GM21723 (cell line): Measurements from ENCODE around the gene TSSK1B.
"Not testable (repeated sequence)": the region's sequence is repeated elsewhere in the genome, so short reads cannot be mapped to it uniquely, and the experiment has no call there.

Source experiments
- ATAC-seq: cut with Tn5 transposase; IDR thresholded peaks from one replicate; pipeline ENCODE4 v1.9.1; 2021; ENCODE audit warnings: mild to moderate bottlenecking, moderate library complexity; ENCODE audit not compliant: unreplicated experiment

The TSSK1B gene

GRCh38 chr5:113404269-113404668, 30.5 kb downstream of the TSSK1B start:
- no peak for ATAC-seq

GRCh38 chr5:113397986-113398385, 36.8 kb downstream of the TSSK1B start:
- ATAC-seq, result not testable (repeated sequence)

- no peak for ATAC-seq
These were observed 37.7 kb downstream of the TSSK1B start for GRCh38 chr5:113397046-113397445.

- no peak for ATAC-seq
These were observed 40.1 kb downstream of the TSSK1B start for GRCh38 chr5:113394658-113395057.

GRCh38 chr5:113390224-113390623, 44.6 kb downstream of the TSSK1B start:
- no peak for ATAC-seq

- no peak for ATAC-seq
These were observed 45.7 kb downstream of the TSSK1B start for GRCh38 chr5:113389116-113389515.

- ATAC-seq, result no peak
These were observed 46.9 kb downstream of the TSSK1B start for GRCh38 chr5:113387844-113388243.

- ATAC-seq, result no peak
These were observed 50.0 kb downstream of the TSSK1B start for GRCh38 chr5:113384782-113385285.

- no peak for ATAC-seq
These were observed 52.1 kb downstream of the TSSK1B start for GRCh38 chr5:113382731-113383130.
